PC-3 (cell line): ENCODE data around the gene SPAG6. TPM values are rescaled to one million over a fixed set of nuclear protein-coding genes. Genes with fewer than 3 reads are reported as not detected.

ENCODE experiments used
- ATAC-seq: fragments of 200-7000 bp; cut with Tn5 transposase; 2 replicates; pipeline ENCODE4 v1.9.1; 2020; ENCODE audit warnings: mild to moderate bottlenecking, moderate library complexity
- BruUV-seq: library from RNA; stranded (reverse); fragments of 400-500 nt; replicated peaks from 2 replicates; lab custom pipeline; 2021; lab: Mats Ljungman, UMichigan
- CTCF ChIA-PET: fragments of 300-600 bp; sonication (Branson Sonifier 250); formaldehyde crosslinking; loops from one replicate; lab custom pipeline; 2022; ENCODE audit warnings: antibody characterized with exemption; lab: Charles Lee
- POLR2A ChIA-PET: fragments of 300-600 bp; sonication (Branson Sonifier 250); formaldehyde crosslinking; loops from one replicate; lab custom pipeline; 2022; ENCODE audit warnings: antibody characterized with exemption; ENCODE audit not compliant: unreplicated experiment; lab: Charles Lee
- DNase-seq: peaks from one replicate; pipeline ENCODE4 v3.0.0-alpha.2; 2015
- H2AFZ ChIP-seq: fragments of 300-600 bp; sonication (generic); 2 replicates; pipeline ENCODE4 v1.6.0; 2016; ENCODE audit warnings: antibody characterized with exemption, low read length
- H3F3A ChIP-seq: fragments of 300-600 bp; sonication (generic); one replicate; pipeline ENCODE4 v1.6.0; 2017; ENCODE audit warnings: antibody characterized with exemption, low read length, control low read depth, mild to moderate bottlenecking; ENCODE audit not compliant: unreplicated experiment
- H3K27ac ChIP-seq: fragments of 300-600 bp; sonication (generic); 2 replicates; pipeline ENCODE4 v1.5.1; 2016; ENCODE audit warnings: mild to moderate bottlenecking, low read length
- H3K27me3 ChIP-seq: fragments of 300-600 bp; sonication (generic); 2 replicates; pipeline ENCODE4 v1.6.1; 2016; ENCODE audit warnings: low read length, mixed read lengths
- H3K36me3 ChIP-seq: fragments of 300-600 bp; sonication (generic); 2 replicates; pipeline ENCODE4 v1.6.1; 2016; ENCODE audit warnings: low read depth, mixed run types, low read length, mixed read lengths
- H3K4me1 ChIP-seq: fragments of 300-600 bp; sonication (generic); 2 replicates; pipeline ENCODE4 v1.5.1; 2016; ENCODE audit warnings: low read length; ENCODE audit not compliant: insufficient read depth
- H3K4me2 ChIP-seq: fragments of 300-600 bp; sonication (generic); 2 replicates; pipeline ENCODE4 v1.6.0; 2016; ENCODE audit warnings: low read length
- H3K4me3 ChIP-seq: fragments of 300-600 bp; sonication (generic); 2 replicates; pipeline ENCODE4 v1.5.1; 2016; ENCODE audit warnings: mild to moderate bottlenecking, low read length, mixed read lengths
- H3K79me2 ChIP-seq: fragments of 300-600 bp; sonication (generic); 2 replicates; pipeline ENCODE4 v1.6.1; 2017; ENCODE audit warnings: low read length, mixed read lengths
- H3K9ac ChIP-seq: fragments of 300-600 bp; sonication (generic); 2 replicates; pipeline ENCODE4 v1.6.0; 2016; ENCODE audit warnings: mild to moderate bottlenecking, low read length
- H3K9me2 ChIP-seq: fragments of 300-600 bp; sonication (generic); replicated peaks from 2 replicates; pipeline ENCODE4 v1.6.1; 2016; ENCODE audit warnings: mixed run types, low read length, mixed read lengths
- H3K9me3 ChIP-seq: fragments of 300-600 bp; sonication (generic); 2 replicates; pipeline ENCODE4 v1.6.1; 2016; ENCODE audit warnings: low read length, mixed read lengths
- H4K20me1 ChIP-seq: fragments of 300-600 bp; sonication (generic); 2 replicates; pipeline ENCODE4 v1.6.1; 2016; ENCODE audit warnings: low read length, mixed read lengths
- CTCF ChIP-seq: fragments of 300-600 bp; sonication (generic); conservative IDR thresholded peaks from 2 replicates; pipeline ENCODE4 v1.5.1; 2017; ENCODE audit warnings: antibody characterized with exemption, low read depth, mild to moderate bottlenecking, low read length
- EZH2 ChIP-seq: fragments of 300-600 bp; sonication (generic); IDR thresholded peaks from one replicate; pipeline ENCODE4 v1.6.1; 2017; ENCODE audit warnings: antibody characterized with exemption, mild to moderate bottlenecking, low read length; ENCODE audit not compliant: unreplicated experiment
- EZH2phosphoT487 ChIP-seq: fragments of 300-600 bp; sonication (generic); IDR thresholded peaks from 2 replicates; pipeline ENCODE4 v1.6.1; 2018; ENCODE audit warnings: mild to moderate bottlenecking, antibody characterized with exemption, low read length, borderline replicate concordance
- intact Hi-C: fragments of 100-400 bp; cut with micrococcal nuclease; formaldehyde crosslinking; loops from 2 replicates; pipeline ENCODE4 v1.9.0; 2023
- total RNA-seq: library from RNA; depleted of rRNA; stranded (reverse); fragments of >200 nt; gene quantifications from 2 replicates; pipeline ENCODE4 v1.2.3, GENCODE V29; 2014

Gene SPAG6
- total RNA-seq, 1 experiment from 2014 or later: 0.04 TPM

GRCh38 chr10:22453948-22454591, 108.8 kb downstream of the SPAG6 start:
- Histone ChIP-seq H3K36me3 (no peaks in the 10 kb centered on the region), H3K27ac (no peak overlapping the region), H3K4me1 (no peaks in the 10 kb centered on the region), H3F3A (no peaks in the 10 kb centered on the region), H4K20me1 (no peaks in the 10 kb centered on the region), H3K9ac (no peak overlapping the region), H3K27me3 (no peaks in the 10 kb centered on the region), H3K4me2 (no peak overlapping the region), H3K79me2 (no peaks in the 10 kb centered on the region), H3K9me2 (no peaks in the 10 kb centered on the region), H3K4me3 (no peak overlapping the region), H2AFZ (no peak overlapping the region), H3K9me3 (no peaks in the 10 kb centered on the region)
- DNase-seq (no peak), ATAC-seq (no peak)
- no TSS peak for BruUV-seq
- TF ChIP-seq EZH2 (no peak), EZH2phosphoT487 (no peak), CTCF (no peak)
- CTCF ChIA-PET: interaction anchor here (0.7 kb wide), 1 partner anchor 575 kb away, joined by 4 read pairs; no protein-coding TSS in a partner anchor
- intact Hi-C loops: no loop called here
- POLR2A ChIA-PET: no interaction called here

- no peaks in the 10 kb centered on the region for H3K36me3 ChIP-seq
- H3F3A ChIP-seq: no peaks in the 10 kb centered on the region
- no peak overlapping the region for H3K9ac ChIP-seq
- POLR2A ChIA-PET: no interaction called here
- intact Hi-C loops: no loop called here
- BruUV-seq: no TSS peak
- CTCF ChIA-PET: no interaction called here
- H3K9me3 ChIP-seq: no peaks in the 10 kb centered on the region
- no peaks in the 10 kb centered on the region for H4K20me1 ChIP-seq
- H3K27me3 ChIP-seq: no peaks in the 10 kb centered on the region
- H3K9me2 ChIP-seq: no peaks in the 10 kb centered on the region
- H3K4me3 ChIP-seq: no peak overlapping the region
- no peak overlapping the region for H2AFZ ChIP-seq
- ATAC-seq (no peak), DNase-seq (no peak)
- TF ChIP-seq CTCF (no peak), EZH2 (no peak), EZH2phosphoT487 (no peak)
- H3K4me1 ChIP-seq: no peaks in the 10 kb centered on the region
- H3K27ac ChIP-seq: no peak overlapping the region
- no peaks in the 10 kb centered on the region for H3K79me2 ChIP-seq
- no peak overlapping the region for H3K4me2 ChIP-seq
Measured at GRCh38 chr10:22454634-22455033, 109.3 kb downstream of the SPAG6 start.

- Histone ChIP-seq H3K79me2 (no peaks in the 10 kb centered on the region), H3K9me2 (no peaks in the 10 kb centered on the region), H3F3A (no peaks in the 10 kb centered on the region), H3K27ac (no peak overlapping the region), H3K9ac (no peak overlapping the region), H3K4me2 (no peak overlapping the region), H3K9me3 (no peaks in the 10 kb centered on the region), H2AFZ (no peak overlapping the region), H3K4me3 (no peak overlapping the region), H3K4me1 (no peaks in the 10 kb centered on the region), H3K27me3 (no peaks in the 10 kb centered on the region), H3K36me3 (no peaks in the 10 kb centered on the region), H4K20me1 (no peaks in the 10 kb centered on the region)
- ATAC-seq (no peak), DNase-seq (no peak)
- no TSS peak for BruUV-seq
- TF ChIP-seq EZH2: no peak
- ChIA-PET POLR2A (no interaction called here), CTCF (no interaction called here)
- intact Hi-C loops: no loop called here
Measured at GRCh38 chr10:22455068-22455857, 110.0 kb downstream of the SPAG6 start.
